Measurements from ENCODE around the gene PGC.

- TF ChIP-seq, protein P1, sequence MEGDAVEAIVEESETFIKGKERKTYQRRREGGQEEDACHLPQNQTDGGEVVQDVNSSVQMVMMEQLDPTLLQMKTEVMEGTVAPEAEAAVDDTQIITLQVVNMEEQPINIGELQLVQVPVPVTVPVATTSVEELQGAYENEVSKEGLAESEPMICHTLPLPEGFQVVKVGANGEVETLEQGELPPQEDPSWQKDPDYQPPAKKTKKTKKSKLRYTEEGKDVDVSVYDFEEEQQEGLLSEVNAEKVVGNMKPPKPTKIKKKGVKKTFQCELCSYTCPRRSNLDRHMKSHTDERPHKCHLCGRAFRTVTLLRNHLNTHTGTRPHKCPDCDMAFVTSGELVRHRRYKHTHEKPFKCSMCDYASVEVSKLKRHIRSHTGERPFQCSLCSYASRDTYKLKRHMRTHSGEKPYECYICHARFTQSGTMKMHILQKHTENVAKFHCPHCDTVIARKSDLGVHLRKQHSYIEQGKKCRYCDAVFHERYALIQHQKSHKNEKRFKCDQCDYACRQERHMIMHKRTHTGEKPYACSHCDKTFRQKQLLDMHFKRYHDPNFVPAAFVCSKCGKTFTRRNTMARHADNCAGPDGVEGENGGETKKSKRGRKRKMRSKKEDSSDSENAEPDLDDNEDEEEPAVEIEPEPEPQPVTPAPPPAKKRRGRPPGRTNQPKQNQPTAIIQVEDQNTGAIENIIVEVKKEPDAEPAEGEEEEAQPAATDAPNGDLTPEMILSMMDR (IDR thresholded peaks at IDR 0.05; ENCODE audit: borderline replicate concordance, extremely low read depth, low read length, poor library complexity, severe bottlenecking): no peak
- TF ChIP-seq EZH2 (IDR thresholded peaks at IDR 0.05; ENCODE audit: borderline replicate concordance, low read depth, low read length, severe bottlenecking): no peak
Observed at GRCh38 chr6:41780551-41781365, 33.6 kb upstream of the PGC start, which contains the start of gene PRICKLE4.
